Aorta (tissue), 5 donors: ENCODE data around the gene SLC22A23. TPM values are rescaled to one million over a fixed set of nuclear protein-coding genes. Genes with fewer than 3 reads are reported as not detected.

Experiments
- ATAC-seq: fragments of 200-7000 bp; cut with Tn5 transposase; one replicate; pipeline ENCODE4 v1.9.1; 2022; ENCODE audit warnings: moderate library complexity; ENCODE audit not compliant: low FRiP score
- DNase-seq, 2 donors: peaks; one replicate each; pipeline ENCODE4 v3.0.0-alpha.2; 2020
- H3K27ac ChIP-seq, 2 donors: one replicate each; pipeline ENCODE4 v1.5.1; 2013; ENCODE audit warnings: low read length in 2 of 2, mild to moderate bottlenecking in 2 of 2, moderate library complexity in 2 of 2, control low read depth in 1 of 2, inconsistent platforms in 1 of 2, low read depth in 1 of 2
- H3K27me3 ChIP-seq, 2 donors: one replicate each; pipeline ENCODE4 v1.6.1; 2013; ENCODE audit warnings: control low read depth in 1 of 2, low read length in 1 of 2, mild to moderate bottlenecking in 1 of 2, moderate library complexity in 1 of 2; ENCODE audit not compliant: insufficient read depth in 2 of 2, control insufficient read depth in 1 of 2
- H3K36me3 ChIP-seq, 2 donors: one replicate each; pipeline ENCODE4 v1.6.1; 2013; ENCODE audit warnings: control low read depth in 1 of 2, low read length in 1 of 2, mild to moderate bottlenecking in 1 of 2; ENCODE audit not compliant: insufficient read depth in 2 of 2, control insufficient read depth in 1 of 2
- H3K4me1 ChIP-seq, 2 donors: one replicate each; pipeline ENCODE4 v1.6.1; 2013; ENCODE audit warnings: low read length in 2 of 2, control low read depth in 1 of 2, mild to moderate bottlenecking in 1 of 2, moderate library complexity in 1 of 2; ENCODE audit not compliant: insufficient read depth in 2 of 2, control insufficient read depth in 1 of 2
- H3K4me3 ChIP-seq, 2 donors: one replicate each; pipeline ENCODE4 v1.5.1; 2013; ENCODE audit warnings: low read length in 2 of 2, control low read depth in 1 of 2, mild to moderate bottlenecking in 1 of 2
- H3K9me3 ChIP-seq: one replicate; pipeline ENCODE4 v1.6.1; 2013; ENCODE audit warnings: mild to moderate bottlenecking, low read length; ENCODE audit not compliant: control insufficient read depth
- WGBS, 2 donors: extraction: QIAGEN DNeasy Blood & Tissue Kit; methylation state at CpG; one replicate each; pipeline ENCODE4 v1.1.7; 2013; 5-methylcytosine and 5-hydroxymethylcytosine counted together
- intact Hi-C, 2 donors: fragments of 100-400 bp; cut with DNase I; formaldehyde crosslinking; loops; one replicate each; pipeline versions ENCODE4 v1.14.2 to v1.15.0; 2022
- polyA plus RNA-seq, 2 donors: library from polyadenylated mRNA; stranded (reverse); fragments of 200-250 nt; gene quantifications; one replicate each; pipeline ENCODE4 v1.2.3, GENCODE V29; 2013
- total RNA-seq, 2 donors: library from RNA; stranded (reverse); fragmentation: NEBNext Ultra II Directional; extraction: Animal tissue kit (Norgen Biotek cat#: 25700); gene quantifications; one replicate each; pipeline ENCODE4 v1.2.1, GENCODE V29; 2021
- donor health status: healthy with polysubstance abuse.
- donor health status: Bipolar disorder and iron deficiency.
- donor health status: DM: no; HTN: no; CAD: no.
- donor health status: DM: no; HTN: no; CAD: no.
- donor health status: DM: yes; HTN: yes; CAD: no.

Gene SLC22A23
- total and polyA plus RNA-seq, 4 donors, result 1.5 to 9.4 (median 4.3) TPM

- WGBS, 2 donors, result 94 to 98% methylated on average over 5 of the region's 5 CpGs
- no peaks in the 10 kb centered on the region for H3K9me3 ChIP-seq
- no peaks in the 10 kb centered on the region for H3K36me3 ChIP-seq
- no peak for ATAC-seq
- no peak overlapping the region for H3K4me3 ChIP-seq
- H3K27me3 ChIP-seq, result no peaks in the 10 kb centered on the region
- no peak overlapping the region for H3K27ac ChIP-seq
- H3K4me1 ChIP-seq, result peaks cover 0 to 1% of the 10 kb centered on the region in 2 donors
- intact Hi-C loops, result loop anchor here in 1 of 2 donors (10.0 kb wide), 1 partner anchor 271 kb away; no protein-coding TSS in a partner anchor
- DNase-seq, result no peak
These were observed 3.2 kb downstream of the SLC22A23 start for GRCh38 chr6:3453413-3454272.

GRCh38 chr6:3451498-3451897, 5.4 kb downstream of the SLC22A23 start:
- intact Hi-C loops, result loop anchor here in 1 of 2 donors (10.0 kb wide), 1 partner anchor 273 kb away; no protein-coding TSS in a partner anchor
- H3K36me3 ChIP-seq, result no peaks in the 10 kb centered on the region
- no peaks in the 10 kb centered on the region for H3K9me3 ChIP-seq
- DNase-seq (no peak), ATAC-seq (no peak)
- H3K4me1 ChIP-seq, result peaks cover 0 to 1% of the 10 kb centered on the region in 2 donors
- WGBS, 2 donors, result 90 to 95% methylated on average over 6 of the region's 6 CpGs
- H3K27me3 ChIP-seq, result no peaks in the 10 kb centered on the region
- H3K27ac ChIP-seq, result no peak overlapping the region
- no peak overlapping the region for H3K4me3 ChIP-seq

DNA sequence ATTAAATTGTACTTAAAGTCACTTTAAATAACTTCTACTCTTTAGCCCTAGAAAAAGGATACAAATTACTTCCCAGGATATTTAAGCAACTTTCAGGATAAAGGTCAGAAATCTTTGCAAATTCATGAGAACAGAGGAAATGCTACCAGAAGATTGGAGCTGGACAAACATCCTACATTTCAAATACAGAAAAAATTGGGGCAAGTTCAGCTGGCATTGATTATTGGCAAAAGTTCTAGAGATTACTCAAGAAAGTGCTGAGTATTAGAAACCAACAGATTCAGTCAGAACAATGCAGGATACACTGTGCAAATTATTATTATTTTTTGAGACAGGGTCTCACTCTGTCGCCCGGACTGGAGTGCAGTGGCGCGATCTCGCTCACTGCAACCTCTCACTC, 6.0 kb downstream of the SLC22A23 start:
- Histone ChIP-seq H3K4me1 (peaks cover 0 to 1% of the 10 kb centered on the region in 2 donors), H3K9me3 (no peaks in the 10 kb centered on the region), H3K36me3 (no peaks in the 10 kb centered on the region), H3K27ac (no peak overlapping the region), H3K27me3 (no peaks in the 10 kb centered on the region), H3K4me3 (no peak overlapping the region)
- WGBS, 2 donors, result 93 to 95% methylated on average over 5 of the region's 5 CpGs
- intact Hi-C loops, result loop anchor here in 1 of 2 donors (10.0 kb wide), 1 partner anchor 274 kb away; no protein-coding TSS in a partner anchor
- ATAC-seq, result no peak
- no peak for DNase-seq

DNA sequence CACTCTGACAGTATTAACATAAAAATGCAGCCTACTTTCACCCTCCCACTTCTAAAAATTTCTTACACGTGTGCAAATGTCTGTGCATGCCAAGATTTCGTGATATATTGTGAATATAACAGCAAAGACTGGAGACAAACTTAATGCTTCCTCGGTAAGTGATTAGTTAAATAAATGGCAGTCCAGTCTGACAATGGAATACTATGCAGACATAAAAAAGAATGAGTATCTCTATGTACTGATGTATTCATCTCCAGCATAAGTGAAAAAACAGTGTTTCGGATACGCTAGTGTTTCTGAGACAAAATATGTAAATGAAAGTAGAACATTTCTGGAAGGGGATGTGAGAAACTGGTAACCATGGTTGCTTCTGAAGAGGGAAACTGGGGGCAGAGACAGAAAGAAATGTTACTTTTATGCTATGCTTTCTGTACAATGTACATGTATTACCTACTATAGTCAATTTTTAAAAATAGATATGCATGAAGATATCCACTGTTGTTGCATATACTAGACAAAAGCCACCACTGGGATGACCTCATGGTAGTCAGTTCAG, 7.0 kb downstream of the SLC22A23 start:
- intact Hi-C loops, result loop anchor here in 1 of 2 donors (10.0 kb wide), 1 partner anchor 275 kb away; no protein-coding TSS in a partner anchor
- Histone ChIP-seq H3K9me3 (no peaks in the 10 kb centered on the region), H3K4me1 (peaks cover 0 to 1% of the 10 kb centered on the region in 2 donors), H3K27ac (no peak overlapping the region), H3K36me3 (no peaks in the 10 kb centered on the region), H3K27me3 (no peaks in the 10 kb centered on the region), H3K4me3 (no peak overlapping the region)
- ATAC-seq, result no peak
- DNase-seq, result no peak
- 85 to 90% methylated on average over 5 of the region's 5 CpGs for WGBS, 2 donors

DNA sequence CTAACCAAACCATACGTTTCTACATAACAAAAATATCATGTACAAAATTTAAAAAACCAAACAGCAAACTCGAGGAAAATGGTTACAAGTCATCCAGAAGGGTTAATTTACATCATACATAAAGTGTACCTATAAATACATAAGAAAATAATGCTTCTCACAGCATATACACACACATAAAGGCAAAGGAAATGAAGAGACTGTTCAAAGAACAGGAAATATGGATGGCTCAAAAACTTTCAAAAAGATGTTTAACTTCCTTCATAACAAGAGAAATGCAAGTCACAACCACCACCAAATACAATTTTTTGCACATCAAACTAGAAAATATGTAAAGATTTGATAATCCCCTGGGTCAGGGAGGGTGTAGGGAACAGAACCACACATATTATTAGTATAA, 7.5 kb downstream of the SLC22A23 start:
- intact Hi-C loops, result no loop called here
- ATAC-seq (no peak), DNase-seq (no peak)
- H3K36me3 ChIP-seq, result no peaks in the 10 kb centered on the region
- H3K4me1 ChIP-seq, result peaks cover 0 to 1% of the 10 kb centered on the region in 2 donors
- H3K27ac ChIP-seq, result no peak overlapping the region
- no peaks in the 10 kb centered on the region for H3K27me3 ChIP-seq
- WGBS, 2 donors, result 69 to 73% methylated on average over 2 of the region's 2 CpGs
- H3K9me3 ChIP-seq, result no peaks in the 10 kb centered on the region
- H3K4me3 ChIP-seq, result no peak overlapping the region

GRCh38 chr6:3447005-3447404, 9.8 kb downstream of the SLC22A23 start:
- intact Hi-C loops, result no loop called here
- ATAC-seq (no peak), DNase-seq (no peak)
- Histone ChIP-seq H3K36me3 (no peaks in the 10 kb centered on the region), H3K4me3 (no peak overlapping the region), H3K9me3 (no peaks in the 10 kb centered on the region), H3K27me3 (no peaks in the 10 kb centered on the region), H3K4me1 (no peaks in the 10 kb centered on the region), H3K27ac (no peak overlapping the region)
- WGBS, 2 donors, result 95% methylated on average over 6 of the region's 6 CpGs

DNA sequence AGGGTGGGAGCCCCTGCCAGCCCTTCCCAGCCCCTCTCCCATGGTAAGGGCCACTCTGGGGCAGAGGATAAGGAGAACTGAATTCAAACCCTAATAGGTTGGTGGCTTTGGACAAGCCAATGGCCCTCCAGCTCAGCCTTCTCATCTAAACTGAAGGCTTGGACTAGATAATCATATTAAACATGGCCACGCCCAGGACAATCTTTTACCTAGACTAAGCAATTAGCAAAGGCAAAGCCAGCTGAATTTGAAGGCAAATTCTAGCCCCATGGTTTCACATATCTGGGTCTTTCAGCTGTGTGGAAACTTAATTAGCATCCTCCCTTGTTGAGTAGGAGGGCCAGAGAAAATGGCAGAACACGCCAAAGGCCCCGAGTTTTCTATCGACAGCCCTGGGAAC, 10.7 kb downstream of the SLC22A23 start:
- no peaks in the 10 kb centered on the region for H3K36me3 ChIP-seq
- H3K27ac ChIP-seq, result no peak overlapping the region
- 93 to 97% methylated on average over 4 of the region's 4 CpGs for WGBS, 2 donors
- H3K4me3 ChIP-seq, result no peak overlapping the region
- no peaks in the 10 kb centered on the region for H3K27me3 ChIP-seq
- DNase-seq (no peak), ATAC-seq (no peak)
- intact Hi-C loops, result no loop called here
- H3K9me3 ChIP-seq, result no peaks in the 10 kb centered on the region
- H3K4me1 ChIP-seq, result no peaks in the 10 kb centered on the region

DNA sequence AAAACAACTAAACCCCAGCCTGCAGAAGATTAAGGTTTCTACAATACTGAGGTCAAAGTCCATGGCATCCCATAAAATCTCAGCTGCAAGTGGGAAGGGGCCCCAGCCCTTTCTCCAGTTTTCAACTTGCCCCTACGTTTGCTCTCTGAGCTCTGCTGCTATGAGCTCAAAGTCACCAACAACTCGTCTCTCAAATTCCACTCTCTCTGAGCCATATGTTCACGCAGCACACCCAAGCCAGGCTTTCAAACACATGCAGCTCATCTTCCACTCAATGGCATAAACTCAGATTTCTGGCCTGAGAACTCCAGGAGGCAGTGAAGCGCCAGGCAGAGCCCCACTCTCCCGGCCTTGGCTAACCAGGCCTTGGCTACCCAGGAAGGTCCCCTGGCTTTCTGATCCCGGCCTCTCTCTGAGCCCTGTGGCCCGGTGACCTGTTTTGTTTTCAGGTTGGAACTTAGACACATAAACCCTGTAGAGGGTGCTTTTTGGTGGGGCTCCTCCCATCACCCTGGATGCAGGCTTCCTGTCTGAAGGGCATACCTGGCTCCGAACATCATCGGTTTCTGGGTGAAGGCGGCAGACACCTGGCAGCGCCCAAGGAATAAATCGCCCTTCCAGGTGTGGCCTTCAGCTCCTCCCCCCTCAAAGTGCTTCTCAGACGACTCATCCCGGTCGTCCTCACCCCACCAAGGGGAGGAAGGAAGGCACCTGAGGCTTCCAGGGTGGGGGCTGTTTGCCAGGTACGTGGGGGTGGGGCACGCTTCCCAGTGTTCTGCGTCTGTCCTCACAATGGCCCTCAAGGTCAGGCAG, 12.4 kb downstream of the SLC22A23 start:
- H3K4me1 ChIP-seq, result no peaks in the 10 kb centered on the region
- H3K36me3 ChIP-seq, result no peaks in the 10 kb centered on the region
- no peak for ATAC-seq
- 90 to 91% methylated on average over 18 of the region's 18 CpGs for WGBS, 2 donors
- no peaks in the 10 kb centered on the region for H3K9me3 ChIP-seq
- intact Hi-C loops, result no loop called here
- H3K27ac ChIP-seq, result no peak overlapping the region
- DNase-seq, result no peak
- H3K27me3 ChIP-seq, result no peaks in the 10 kb centered on the region
- no peak overlapping the region for H3K4me3 ChIP-seq
